Measurements from ENCODE around the gene OMD.
A peak's percentile ranks its signal among the peaks of the same experiment; 100 is the strongest.

Gene OMD

DNA sequence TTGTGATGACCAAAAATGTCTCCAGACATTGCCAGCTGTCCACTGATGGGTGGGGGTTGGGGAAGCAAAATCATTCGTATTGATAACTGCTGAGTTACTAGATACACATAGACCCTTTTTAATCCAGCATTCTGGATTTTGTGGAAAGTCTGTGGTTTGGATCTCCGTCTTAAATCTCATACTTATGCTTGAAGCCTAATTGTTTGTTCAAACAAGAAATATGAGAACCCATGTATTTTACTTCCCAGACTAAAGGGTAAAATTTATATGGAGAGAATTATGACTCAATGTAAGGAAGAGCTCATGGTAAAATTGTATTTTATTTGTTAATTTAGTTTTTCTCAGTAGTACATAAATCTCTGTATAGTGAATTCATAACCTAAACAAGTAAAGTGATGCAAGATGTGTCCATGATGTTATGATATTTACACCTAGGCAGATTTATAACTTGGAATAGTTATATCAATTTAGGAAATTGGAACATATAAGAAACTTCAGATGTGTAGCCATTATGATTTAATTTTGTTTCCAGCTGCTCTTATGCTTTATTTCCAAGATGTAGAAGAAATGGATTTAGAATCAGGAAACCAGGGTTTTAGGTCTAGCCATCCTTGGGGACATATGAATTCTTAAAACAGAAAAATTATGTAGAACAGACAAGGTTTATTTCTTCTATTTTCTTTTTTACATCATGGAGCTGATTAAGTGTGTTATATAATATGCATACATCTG, 15.4 kb downstream of the OMD start:
- DNase-seq: no peak

DNA sequence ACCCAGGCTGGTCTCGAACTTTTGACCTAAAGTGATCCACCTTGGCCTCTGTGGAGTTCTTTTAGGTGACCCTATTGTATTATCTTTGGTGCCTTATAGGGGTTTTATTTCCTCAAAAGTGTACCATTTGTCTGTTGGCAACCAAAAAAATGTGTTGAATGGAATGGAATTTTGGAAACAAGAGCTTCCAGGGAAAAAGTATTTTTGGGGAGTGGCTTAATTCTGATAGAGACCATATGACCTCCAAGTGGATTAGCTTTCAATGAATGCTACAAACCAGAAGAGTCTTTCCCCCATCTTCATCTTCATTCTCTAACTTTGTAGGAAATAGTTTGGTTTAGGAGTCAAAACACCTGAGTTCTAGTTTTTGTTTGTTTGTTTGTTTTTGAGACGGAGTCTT, 16.5 kb downstream of the OMD start:
- no peak for DNase-seq

DNA sequence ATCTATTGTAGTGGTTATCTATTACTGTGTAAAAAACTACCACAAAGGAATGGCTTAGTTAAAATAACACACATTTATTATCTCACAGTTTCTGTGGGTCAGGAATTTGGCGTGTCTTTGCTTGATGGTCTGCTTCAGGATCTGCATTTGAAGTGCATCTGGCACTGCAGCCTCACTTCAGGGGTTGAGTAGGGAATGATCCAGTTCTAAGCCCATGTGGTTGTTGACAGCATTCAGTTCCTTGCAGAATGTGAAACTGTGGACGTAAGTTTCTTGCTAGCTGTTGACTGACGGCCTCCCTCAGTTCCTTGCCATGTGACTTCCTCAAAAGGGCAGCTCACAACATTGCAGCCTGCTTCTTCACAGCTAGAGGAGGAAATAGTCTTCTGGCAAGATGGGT, 17.8 kb downstream of the OMD start:
- peak; percentile 58 for DNase-seq

DNA sequence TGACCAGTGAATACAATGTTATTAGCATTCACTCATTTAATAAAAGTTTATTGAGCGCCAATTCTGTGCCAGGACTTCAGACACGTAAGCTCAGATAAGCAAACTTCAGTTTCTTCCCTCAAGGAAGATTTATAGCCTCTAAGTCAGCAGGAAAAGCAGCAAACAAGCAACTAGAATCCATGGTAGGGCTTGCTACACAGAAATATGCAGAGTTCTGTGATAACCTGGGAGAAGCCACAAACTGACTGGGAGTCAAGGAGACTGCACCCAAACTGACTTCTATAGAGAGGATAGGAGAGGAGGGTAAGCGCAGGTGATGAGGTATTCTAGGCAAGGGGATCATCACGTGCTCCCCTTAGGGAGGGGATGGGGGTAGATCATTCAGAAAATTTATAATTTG, 18.5 kb downstream of the OMD start:
- no peak for DNase-seq

DNA sequence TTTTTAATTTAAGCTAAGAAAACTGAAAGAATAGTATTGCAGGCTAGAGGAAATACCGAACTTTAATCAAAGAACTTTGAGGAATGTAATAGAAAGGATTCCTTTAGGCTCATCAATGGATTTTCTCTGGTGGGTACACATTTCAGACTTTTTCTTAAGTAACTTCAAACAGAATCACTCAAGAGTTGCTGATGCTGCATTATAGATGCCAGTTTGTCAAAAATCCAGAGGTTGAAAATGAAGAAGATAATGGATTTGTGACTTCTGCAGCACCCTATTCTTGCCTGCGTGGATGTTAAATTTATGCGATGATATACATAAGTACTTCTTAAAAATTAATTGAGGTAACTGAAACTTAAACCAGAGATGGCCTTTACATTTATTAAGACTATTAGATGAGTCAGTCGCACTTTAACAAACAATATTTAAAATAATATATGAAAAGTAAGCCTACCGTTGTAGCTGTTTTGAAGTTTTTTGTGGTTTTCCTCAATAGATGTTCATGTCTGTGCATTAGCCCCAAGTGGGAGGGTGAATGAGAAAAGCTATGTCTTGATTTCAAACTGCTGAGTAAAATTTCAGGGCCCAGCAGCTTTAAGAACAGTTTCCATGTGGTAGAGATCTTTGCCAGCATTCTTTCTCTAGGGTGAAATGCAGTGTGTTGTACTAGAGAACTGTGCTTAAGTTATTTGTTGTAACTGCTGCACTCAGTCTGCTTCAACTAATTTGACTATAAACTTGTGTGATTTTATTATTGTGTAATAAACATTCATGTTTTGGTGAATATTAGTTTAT, 20.0 kb downstream of the OMD start, which contains the start of gene OGN:
Gene OGN, minus strand, starts transcription at position 537 of the 795 bp plus-strand sequence. CDS start 1,171 bp downstream, outside the sequence.
- DNase-seq: no peak

DNA sequence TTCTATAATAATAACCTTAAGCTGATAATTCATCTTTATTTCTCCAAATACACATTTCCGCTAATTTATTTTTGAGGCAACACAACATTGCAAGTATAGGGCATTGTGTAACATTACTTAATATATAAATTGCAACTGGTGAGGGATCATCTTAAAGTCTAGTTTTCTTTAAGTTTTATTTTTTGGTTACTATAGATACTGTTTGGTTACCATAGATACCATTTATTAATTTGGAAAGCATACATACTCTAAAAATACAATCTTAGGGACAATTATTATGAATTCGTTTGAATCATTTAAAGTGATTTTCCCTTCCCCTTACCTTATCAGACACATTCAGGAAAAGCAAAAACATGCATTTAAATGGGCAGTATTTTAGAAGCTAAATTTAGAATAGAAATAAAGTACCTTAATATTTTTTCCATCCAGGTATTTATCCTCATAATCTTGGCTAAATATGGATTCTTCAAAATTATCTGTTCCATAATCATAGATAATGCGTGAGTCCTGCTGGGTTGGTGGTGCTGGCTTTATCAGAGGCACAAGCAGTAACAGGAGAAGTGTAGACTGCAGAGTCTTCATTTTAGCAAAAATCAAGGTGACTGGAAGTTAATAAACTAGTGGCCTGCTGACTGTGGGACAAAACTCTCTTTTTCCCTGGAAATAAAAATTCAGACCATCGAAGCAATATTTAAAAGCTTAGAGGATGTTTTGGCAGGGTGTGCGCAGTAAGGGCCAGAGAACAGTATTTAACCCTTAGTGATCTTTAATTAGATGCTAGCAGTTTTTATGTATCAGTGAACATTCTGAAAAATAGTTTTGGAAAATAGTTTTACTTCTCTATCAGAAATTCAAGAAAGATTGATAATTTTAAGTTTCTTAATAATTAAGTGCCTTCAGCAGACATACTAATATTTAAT, 21.2 kb downstream of the OMD start:
- no peak for DNase-seq

DNA sequence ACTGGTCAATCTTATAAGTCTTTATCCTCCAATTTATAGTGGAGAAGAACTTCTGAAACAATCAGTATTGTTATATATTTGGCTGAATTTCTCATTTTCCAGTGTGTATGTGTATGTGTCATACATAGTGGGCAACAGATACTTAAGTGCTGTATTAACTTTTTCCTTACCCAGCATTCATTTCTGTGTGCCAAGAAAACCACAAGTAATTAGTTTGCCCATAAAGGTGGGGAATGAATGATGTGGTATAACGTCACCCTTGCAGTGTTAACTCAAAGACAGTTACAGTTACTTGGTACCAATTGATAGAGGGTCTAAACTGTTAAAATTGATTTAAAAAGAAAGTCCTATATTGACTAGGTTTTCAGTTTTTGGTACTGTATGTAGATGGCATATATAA, 21.9 kb downstream of the OMD start:
- no peak for DNase-seq

DNA sequence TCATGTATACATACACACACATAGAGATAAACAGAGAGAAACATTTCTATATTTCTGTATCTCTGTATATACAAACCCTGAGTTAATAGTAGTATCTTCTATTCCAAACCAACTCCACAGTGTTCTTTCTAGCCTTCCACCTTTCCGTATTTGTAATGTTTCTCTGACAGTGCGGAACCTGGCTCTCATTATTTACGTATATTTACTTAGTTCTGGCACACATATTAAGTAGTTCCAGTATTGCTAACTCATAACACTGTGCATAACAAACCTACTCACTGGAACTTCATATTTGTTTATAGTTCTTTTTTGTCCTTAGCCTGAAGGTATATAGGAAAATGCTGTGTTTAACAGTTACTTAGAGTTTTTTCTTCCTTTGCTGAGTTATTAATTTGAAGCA, 26.4 kb downstream of the OMD start:
- DNase-seq: no peak

DNA sequence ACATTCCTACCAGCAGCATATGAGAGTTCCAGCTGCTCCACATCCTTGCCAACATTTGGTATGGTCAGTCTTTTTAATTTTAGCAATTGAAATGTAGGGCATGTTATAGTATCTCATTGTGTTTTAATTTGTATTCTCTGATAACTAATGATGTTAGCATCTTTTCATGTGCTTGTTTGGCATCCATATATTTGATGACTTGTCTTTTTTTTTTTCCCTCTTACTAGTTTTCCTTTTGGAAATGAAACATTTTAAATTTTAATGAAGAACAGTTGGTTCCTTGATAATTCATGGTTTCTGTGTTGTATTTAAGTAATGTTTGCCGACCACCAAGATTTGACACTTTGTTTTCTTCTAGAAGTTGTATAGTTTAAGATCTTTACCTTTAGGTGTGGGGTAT, 28.7 kb downstream of the OMD start:
- DNase-seq: no peak

DNA sequence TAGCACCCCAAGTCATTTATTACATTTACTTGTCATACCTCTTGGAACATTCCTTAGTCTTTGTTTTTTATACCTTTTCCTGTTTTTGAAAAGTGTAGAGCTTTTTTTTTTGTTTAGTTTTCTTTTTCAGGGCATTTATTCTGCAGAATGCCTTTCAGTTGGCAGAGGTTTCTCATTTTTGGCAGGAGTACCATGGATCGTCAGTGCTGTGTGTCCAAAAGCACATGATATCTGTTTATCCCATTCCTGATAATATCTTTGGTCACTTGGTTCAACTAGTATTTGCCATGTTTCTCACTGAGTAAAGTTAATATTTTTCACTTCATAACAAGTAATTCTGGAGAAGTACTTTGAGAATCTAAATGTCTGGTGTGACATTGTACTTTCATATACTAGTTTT, 30.6 kb downstream of the OMD start:
- no peak for DNase-seq

DNA sequence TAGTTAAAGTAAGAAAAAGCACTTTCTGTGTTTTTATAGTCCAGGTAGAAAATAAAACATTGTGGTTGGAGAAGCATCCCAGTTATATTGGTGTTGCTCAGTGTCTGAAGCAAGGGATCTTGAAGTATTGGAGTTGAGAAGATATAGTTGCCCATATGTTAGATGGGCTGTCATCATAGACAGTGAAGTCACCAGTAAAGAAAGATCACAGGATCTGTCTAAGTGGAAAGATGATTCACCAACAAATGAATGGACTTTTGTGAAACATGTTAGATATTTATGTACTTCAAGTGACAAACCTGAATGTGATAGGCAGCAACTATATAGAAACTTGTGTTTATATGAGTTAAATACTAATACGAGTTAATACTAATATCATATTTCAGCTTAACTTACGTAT, 31.6 kb downstream of the OMD start:
- DNase-seq: no peak

DNA sequence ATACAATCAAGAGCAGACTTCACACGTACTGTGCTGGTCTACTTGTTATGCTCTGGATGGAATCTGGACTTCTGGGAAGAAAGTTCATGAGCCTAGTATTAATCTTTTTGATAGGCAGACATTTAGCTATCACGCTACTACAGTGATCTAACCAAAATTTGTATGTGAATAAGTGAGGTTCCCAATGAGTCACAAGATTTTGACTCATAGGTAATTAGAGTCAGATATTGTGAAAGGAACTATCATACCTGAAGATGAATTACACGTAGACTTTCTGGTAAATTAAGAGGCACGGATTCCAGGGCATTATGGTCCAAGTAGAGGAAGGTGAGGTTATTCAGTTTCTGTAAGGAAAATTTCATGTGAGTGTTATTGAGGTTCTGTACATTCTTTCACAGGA, 38.3 kb downstream of the OMD start:
- no peak for DNase-seq

DNA sequence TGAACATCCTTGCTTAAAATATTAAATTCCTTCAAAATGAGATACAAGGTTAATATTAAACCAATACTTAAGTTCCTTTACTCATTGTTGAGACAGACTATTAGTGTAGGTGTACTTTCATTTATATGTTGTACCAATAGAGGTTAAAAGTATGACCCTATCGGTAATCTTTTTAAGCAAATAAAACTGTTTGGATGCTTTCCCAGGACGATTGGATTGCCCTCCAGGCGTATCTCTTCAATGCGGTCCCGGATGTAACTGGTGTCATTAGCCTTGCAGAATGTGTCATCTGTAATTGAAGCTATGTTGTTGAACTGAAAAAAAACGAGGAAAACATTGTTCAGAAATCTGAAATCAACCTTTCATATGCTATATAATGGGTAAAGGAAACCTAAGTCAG, 38.8 kb downstream of the OMD start:
- no peak for DNase-seq

DNA sequence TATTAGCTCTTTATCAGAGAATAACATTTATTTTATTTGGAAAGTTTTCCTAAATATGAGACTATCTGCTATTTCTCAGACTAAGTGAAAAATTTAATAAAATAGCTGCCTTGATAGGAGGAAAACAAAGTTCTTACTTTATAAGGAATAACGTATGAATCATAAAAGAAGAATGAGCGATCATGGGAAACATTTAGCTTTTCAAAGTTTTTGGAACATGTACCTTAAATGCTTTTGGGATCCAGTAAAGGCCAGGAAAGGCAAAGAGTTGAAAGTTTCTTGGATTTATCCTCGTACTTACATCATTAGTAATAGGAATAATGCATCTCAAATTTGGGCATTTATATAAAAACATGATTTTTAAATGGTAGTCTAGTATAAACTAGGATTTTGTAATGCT, 39.3 kb downstream of the OMD start:
- DNase-seq: no peak

DNA sequence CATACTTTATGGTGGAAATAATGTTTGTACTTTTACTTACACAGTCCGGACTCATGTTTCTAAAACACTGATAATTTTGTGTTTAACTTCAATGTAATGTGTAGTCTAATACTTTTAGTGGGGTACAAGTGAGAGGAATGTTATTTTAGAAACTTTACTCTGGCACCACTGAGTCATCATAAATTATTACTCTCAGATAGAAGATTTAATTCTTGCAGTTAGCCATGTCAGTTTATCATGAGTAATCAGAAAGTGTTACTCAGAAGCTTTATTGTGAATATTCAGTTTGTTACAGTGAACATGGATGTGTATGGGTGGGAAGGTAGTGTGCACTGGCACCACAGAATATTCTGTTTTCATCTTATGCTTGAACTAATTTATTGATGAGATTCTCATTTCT, 39.9 kb downstream of the OMD start:
- no peak for DNase-seq

DNA sequence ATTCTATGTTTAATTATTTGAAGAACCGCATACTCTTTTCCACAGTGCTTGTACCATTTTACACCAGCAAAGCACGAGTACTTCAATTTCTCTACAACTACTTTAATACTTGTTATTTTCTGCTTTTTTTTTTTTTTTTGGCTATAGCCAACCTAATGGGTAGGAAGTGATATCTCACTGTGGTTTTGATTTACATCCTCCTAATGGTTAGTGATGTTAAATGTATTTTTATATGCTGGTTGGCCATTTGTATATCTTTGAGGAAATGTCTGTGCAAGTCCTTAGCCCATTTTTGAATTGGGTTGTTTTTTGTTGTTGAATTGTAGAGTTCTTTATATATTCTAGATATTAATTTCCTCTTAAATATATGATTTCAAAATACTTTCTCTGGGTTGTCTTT, 42.5 kb downstream of the OMD start:
- no peak for DNase-seq

DNA sequence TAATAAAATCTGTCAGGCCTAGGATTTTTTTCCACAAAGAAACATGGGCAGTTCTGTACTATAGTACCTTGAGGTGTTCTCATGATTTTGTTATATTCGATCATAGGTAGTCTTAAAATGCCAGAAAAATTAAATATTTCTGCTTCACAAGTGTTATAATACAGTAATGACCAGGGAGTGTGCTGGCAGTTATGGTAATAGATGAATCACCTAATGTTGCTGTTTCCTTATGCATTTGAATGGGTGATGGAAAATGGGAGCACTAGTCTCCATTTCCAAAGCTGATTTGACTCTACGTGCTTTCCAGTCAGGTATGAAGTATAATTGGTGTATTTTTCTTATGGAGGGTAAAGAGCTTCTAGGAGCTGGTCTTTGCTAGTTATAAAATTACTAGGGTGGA, 43.7 kb downstream of the OMD start:
- no peak for DNase-seq

DNA sequence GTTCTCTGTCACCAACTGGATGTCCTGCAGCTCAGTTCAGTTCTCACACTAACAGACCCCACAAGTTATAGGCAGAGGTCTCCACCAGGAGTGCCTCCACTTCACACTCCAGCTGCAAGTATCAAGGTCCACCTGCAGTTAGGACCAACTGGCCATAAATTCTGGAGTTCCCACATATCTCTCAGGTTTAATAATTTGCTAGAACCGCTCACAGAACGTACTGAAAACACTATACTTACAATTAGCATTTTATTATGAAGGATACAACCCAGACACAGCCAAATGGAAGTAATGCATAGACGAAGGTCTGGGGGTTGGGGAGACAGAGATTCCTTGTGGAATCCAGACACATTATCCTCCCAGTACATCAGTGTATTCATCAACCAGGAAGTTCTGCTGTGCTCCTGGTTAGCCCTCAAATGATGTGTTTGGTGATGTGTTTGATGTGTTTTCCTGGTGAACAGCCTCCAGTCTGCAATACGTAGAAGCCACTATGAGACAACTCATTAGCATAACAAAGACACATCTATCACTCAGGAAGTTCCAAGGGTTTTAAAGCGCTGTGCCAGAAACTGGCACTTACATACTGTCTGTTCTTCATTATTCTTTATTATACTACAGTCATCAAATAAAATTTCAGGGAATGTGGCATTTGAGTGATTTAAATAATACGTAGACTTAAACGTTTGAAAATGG, 45.3 kb downstream of the OMD start:
- no peak for DNase-seq

DNA sequence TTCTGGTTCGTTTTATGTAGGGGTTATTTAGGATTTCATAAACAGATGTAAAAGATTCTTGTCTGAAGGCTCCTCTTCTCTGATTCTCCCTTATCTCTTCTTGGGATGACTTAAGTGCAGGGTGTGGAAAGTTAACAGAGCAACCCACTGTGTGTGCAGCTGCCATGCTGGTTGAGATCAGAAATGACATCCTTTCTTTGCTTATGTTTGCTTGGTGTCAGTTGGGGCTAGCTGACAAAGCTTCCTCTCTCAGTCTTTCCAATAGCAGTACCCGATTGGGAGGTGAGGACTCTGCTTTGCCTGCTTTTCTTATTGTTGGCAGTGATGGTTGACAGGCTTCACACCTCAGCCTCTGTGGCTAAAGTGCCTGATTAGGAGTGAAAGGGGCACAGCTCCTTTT, 46.4 kb downstream of the OMD start:
- no peak for DNase-seq

DNA sequence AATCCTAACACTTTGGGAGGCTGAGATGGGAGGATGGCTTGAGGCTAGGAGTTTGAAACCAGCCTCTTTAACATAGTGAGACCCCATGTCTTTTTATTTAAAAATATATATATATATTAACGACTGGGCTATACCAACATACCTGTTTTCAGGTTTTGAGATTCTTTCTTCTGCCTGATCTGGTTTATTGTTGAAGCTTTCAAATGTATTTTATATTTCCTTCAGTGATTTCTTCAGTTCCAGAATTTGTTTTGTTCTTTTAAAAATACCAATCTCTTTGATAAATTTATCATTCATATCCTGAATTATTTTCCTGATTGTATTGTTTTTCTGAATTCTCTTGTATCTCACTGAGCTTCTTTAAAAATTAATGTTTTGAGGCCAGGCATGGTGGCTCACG, 51.1 kb downstream of the OMD start:
- no peak for DNase-seq

DNA sequence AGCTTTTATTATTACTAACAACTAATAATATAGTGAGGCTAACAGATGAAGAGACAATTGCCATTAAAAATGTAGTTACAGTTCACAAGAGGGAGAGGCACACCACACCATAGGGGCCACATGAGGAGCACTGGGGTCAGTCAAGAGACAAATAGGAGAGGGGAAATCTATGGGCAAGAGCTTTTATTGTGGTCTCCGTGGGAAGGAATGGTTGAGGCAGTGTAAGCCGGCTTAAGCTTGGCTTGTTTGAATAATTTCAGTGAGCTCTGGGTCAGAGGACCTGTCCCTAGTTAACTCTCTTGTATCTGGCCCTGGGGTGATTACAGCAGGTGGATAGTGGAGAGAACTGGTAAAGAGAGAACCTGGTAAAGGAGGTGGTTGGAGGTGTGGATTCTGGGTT, 55.2 kb downstream of the OMD start:
- DNase-seq: no peak
